ENCODE data around the gene ARMH3. TPM values are rescaled to one million over a fixed set of nuclear protein-coding genes. Genes with fewer than 3 reads are reported as not detected.
"Not testable (repeated sequence)": the region's sequence is repeated elsewhere in the genome, so short reads cannot be mapped to it uniquely, and the experiment has no call there.

The ARMH3 gene
- total RNA-seq, 1 experiment from 2014 or later: 9.7 TPM

GRCh38 chr10:101993221-101993620 lies 62.8 kb downstream of the ARMH3 start:
- Histone ChIP-seq H3K27me3 (ENCODE audit: low read length) (no peaks in the 10 kb centered on the region), H3K36me3 (ENCODE audit: low read depth, low read length) (peaks cover 10% of the 10 kb centered on the region), H3K79me2 (ENCODE audit: low read length) (no peaks in the 10 kb centered on the region), H3K4me1 (ENCODE audit: insufficient read depth, low read length) (peaks cover 15% of the 10 kb centered on the region), H4K20me1 (ENCODE audit: low read length) (no peaks in the 10 kb centered on the region), H3F3A (ENCODE audit: low read length, unreplicated experiment) (peaks cover 3% of the 10 kb centered on the region), H3K27ac (ENCODE audit: low read length) (no peak overlapping the region), H3K9me2 (replicated peaks; ENCODE audit: low read length) (no peaks in the 10 kb centered on the region), H3K4me3 (ENCODE audit: low read length) (no peak overlapping the region), H2AFZ (ENCODE audit: low read length) (no peak overlapping the region), H3K9ac (ENCODE audit: low read length) (no peak overlapping the region), H3K9me3 (ENCODE audit: low read length) (no peaks in the 10 kb centered on the region), H3K4me2 (ENCODE audit: low read length) (no peak overlapping the region)
- CTCF ChIA-PET: no interaction called here
- POLR2A ChIA-PET (ENCODE audit: unreplicated experiment): no interaction called here
- no TSS peak for BruUV-seq (replicated peaks)
- DNase-seq: no peak
- TF ChIP-seq CTCF (conservative IDR thresholded peaks at IDR 0.05; ENCODE audit: low read depth, low read length): no peak
- no peak for ATAC-seq
- intact Hi-C loops (cut with micrococcal nuclease): no loop called here

GRCh38 chr10:101987136-101987535 lies 68.8 kb downstream of the ARMH3 start:
- Histone ChIP-seq H3K27ac (ENCODE audit: low read length) (no peak overlapping the region), H3K9ac (ENCODE audit: low read length) (no peak overlapping the region), H3K27me3 (ENCODE audit: low read length) (no peaks in the 10 kb centered on the region), H3K9me3 (ENCODE audit: low read length) (no peaks in the 10 kb centered on the region), H3F3A (ENCODE audit: low read length, unreplicated experiment) (no peaks in the 10 kb centered on the region), H3K36me3 (ENCODE audit: low read depth, low read length) (0 out of 2 replicates have a peak, but pooled peaks cover 3% of the 10 kb centered on the region), H3K4me2 (ENCODE audit: low read length) (no peak overlapping the region), H3K4me1 (ENCODE audit: insufficient read depth, low read length) (no peaks in the 10 kb centered on the region), H3K4me3 (ENCODE audit: low read length) (no peak overlapping the region), H3K79me2 (ENCODE audit: low read length) (no peaks in the 10 kb centered on the region), H2AFZ (ENCODE audit: low read length) (no peak overlapping the region), H4K20me1 (ENCODE audit: low read length) (no peaks in the 10 kb centered on the region), H3K9me2 (replicated peaks; ENCODE audit: low read length) (no peaks in the 10 kb centered on the region)
- DNase-seq: no peak
- ATAC-seq: no peak
- TF ChIP-seq EZH2phosphoT487 (IDR thresholded peaks at IDR 0.05; ENCODE audit: borderline replicate concordance, low read length) (no peak), EZH2 (IDR thresholded peaks at IDR 0.05; ENCODE audit: low read length, unreplicated experiment) (no peak), CTCF (conservative IDR thresholded peaks at IDR 0.05; ENCODE audit: low read depth, low read length) (no peak)
- intact Hi-C loops (cut with micrococcal nuclease): no loop called here
- ChIA-PET POLR2A (ENCODE audit: unreplicated experiment) (no interaction called here), CTCF (no interaction called here)
- no TSS peak for BruUV-seq (replicated peaks)

- DNase-seq: no peak
- H3K36me3 ChIP-seq (ENCODE audit: low read depth, low read length): 0 out of 2 replicates have a peak, but pooled peaks cover 3% of the 10 kb centered on the region
Measured at GRCh38 chr10:101986624-101986971, 69.4 kb downstream of the ARMH3 start.

GRCh38 chr10:101980677-101981076 lies 75.3 kb downstream of the ARMH3 start:
- H3K36me3 ChIP-seq (ENCODE audit: low read depth, low read length); H3K4me2 ChIP-seq (ENCODE audit: low read length); H4K20me1 ChIP-seq (ENCODE audit: low read length); H3K4me1 ChIP-seq (ENCODE audit: insufficient read depth, low read length); H3K9me3 ChIP-seq (ENCODE audit: low read length); H3F3A ChIP-seq (ENCODE audit: low read length, unreplicated experiment); H3K4me3 ChIP-seq (ENCODE audit: low read length); DNase-seq; H3K9ac ChIP-seq (ENCODE audit: low read length); H2AFZ ChIP-seq (ENCODE audit: low read length); H3K79me2 ChIP-seq (ENCODE audit: low read length); H3K9me2 ChIP-seq (replicated peaks; ENCODE audit: low read length); POLR2A ChIA-PET (ENCODE audit: unreplicated experiment); H3K27me3 ChIP-seq (ENCODE audit: low read length); CTCF ChIA-PET; H3K27ac ChIP-seq (ENCODE audit: low read length); ATAC-seq; BruUV-seq (replicated peaks); intact Hi-C loops (cut with micrococcal nuclease): not testable (repeated sequence)

More at GRCh38 chr10:101986624-101986971, 69.4 kb downstream of the ARMH3 start:
- Histone ChIP-seq H3K27ac (ENCODE audit: low read length) (no peak overlapping the region), H2AFZ (ENCODE audit: low read length) (no peak overlapping the region), H3K9me2 (replicated peaks; ENCODE audit: low read length) (no peaks in the 10 kb centered on the region), H3K9ac (ENCODE audit: low read length) (no peak overlapping the region), H3K79me2 (ENCODE audit: low read length) (no peaks in the 10 kb centered on the region), H4K20me1 (ENCODE audit: low read length) (no peaks in the 10 kb centered on the region), H3K4me1 (ENCODE audit: insufficient read depth, low read length) (no peaks in the 10 kb centered on the region), H3K4me2 (ENCODE audit: low read length) (no peak overlapping the region), H3F3A (ENCODE audit: low read length, unreplicated experiment) (no peaks in the 10 kb centered on the region), H3K27me3 (ENCODE audit: low read length) (no peaks in the 10 kb centered on the region), H3K4me3 (ENCODE audit: low read length) (no peak overlapping the region), H3K9me3 (ENCODE audit: low read length) (no peaks in the 10 kb centered on the region)
- no peak for TF ChIP-seq EZH2 (IDR thresholded peaks at IDR 0.05; ENCODE audit: low read length, unreplicated experiment)
- no peak for TF ChIP-seq CTCF (conservative IDR thresholded peaks at IDR 0.05; ENCODE audit: low read depth, low read length)
- TF ChIP-seq EZH2phosphoT487 (IDR thresholded peaks at IDR 0.05; ENCODE audit: borderline replicate concordance, low read length): no peak
- no TSS peak for BruUV-seq (replicated peaks)
- intact Hi-C loops (cut with micrococcal nuclease): no loop called here
- POLR2A ChIA-PET (ENCODE audit: unreplicated experiment): no interaction called here
- no peak for ATAC-seq
- CTCF ChIA-PET: no interaction called here

Data from PC-3 (cell line).